ENCODE data around the gene SIGLEC14.
"Not testable (repeated sequence)": the region's sequence is repeated elsewhere in the genome, so short reads cannot be mapped to it uniquely, and the experiment has no call there.

SIGLEC14 gene

GRCh38 chr19:51646730-51647129 is at the start of gene SIGLEC14:
Gene SIGLEC14 (minus strand): TSS chr19:51646825. CDS start chr19:51646759, 66 bp downstream.
- not testable (repeated sequence) for DNase-seq; H3K9me3 ChIP-seq (ENCODE audit: insufficient read depth, low read length, severe bottlenecking); H3K4me3 ChIP-seq (ENCODE audit: low read depth in 1 of 2, low read length in 2 of 2); H3K36me3 ChIP-seq (ENCODE audit: insufficient read depth, low read length); H3K4me2 ChIP-seq (ENCODE audit: insufficient read depth, low read length); H3K27ac ChIP-seq (ENCODE audit: low read length); H4K20me1 ChIP-seq (ENCODE audit: insufficient read depth, low read length); H3K27me3 ChIP-seq (ENCODE audit: insufficient read depth, low read length, poor library complexity); H3K4me1 ChIP-seq (ENCODE audit: insufficient read depth, low read length); H3K9ac ChIP-seq (ENCODE audit: low read depth, low read length); H3K79me2 ChIP-seq (ENCODE audit: insufficient read depth, low read length); H2AFZ ChIP-seq (ENCODE audit: low read depth, low read length); ATAC-seq (ENCODE audit: insufficient read depth, low read depth)

GRCh38 chr19:51695702-51696315 is 49.2 kb upstream of the SIGLEC14 start:
- no peak overlapping the region for H2AFZ ChIP-seq (ENCODE audit: low read depth, low read length)
- no peaks in the 10 kb centered on the region for H3K9me3 ChIP-seq (ENCODE audit: insufficient read depth, low read length, severe bottlenecking)
- no peaks in the 10 kb centered on the region for H3K79me2 ChIP-seq (ENCODE audit: insufficient read depth, low read length)
- H3K4me1 ChIP-seq (ENCODE audit: insufficient read depth, low read length), result peaks cover 7% of the 10 kb centered on the region; the same call in 1 of the 2 replicates
- DNase-seq (no peak), ATAC-seq (ENCODE audit: insufficient read depth, low read depth) (no peak)
- no peak overlapping the region for H3K9ac ChIP-seq (ENCODE audit: low read depth, low read length)
- TF ChIP-seq EZH2 (IDR thresholded peaks at IDR 0.05; ENCODE audit: borderline replicate concordance, low read depth, low read length, severe bottlenecking), result no peak
- no peak for TF ChIP-seq CTCF (IDR thresholded peaks at IDR 0.05; ENCODE audit: borderline replicate concordance, extremely low read depth, low read length, poor library complexity, severe bottlenecking)
- H3K4me3 ChIP-seq (ENCODE audit: low read depth in 1 of 2, low read length in 2 of 2), result no peak overlapping the region
- H4K20me1 ChIP-seq (ENCODE audit: insufficient read depth, low read length), result peaks cover 5% of the 10 kb centered on the region; the same call in 1 of the 2 replicates
- H3K36me3 ChIP-seq (ENCODE audit: insufficient read depth, low read length), result no peaks in the 10 kb centered on the region
- peaks cover 6% of the 10 kb centered on the region for H3K27me3 ChIP-seq (ENCODE audit: insufficient read depth, low read length, poor library complexity)
- no peak overlapping the region for H3K4me2 ChIP-seq (ENCODE audit: insufficient read depth, low read length)
- H3K27ac ChIP-seq (ENCODE audit: low read length), result no peak overlapping the region

- Histone ChIP-seq H3K36me3 (ENCODE audit: insufficient read depth, low read length) (no peaks in the 10 kb centered on the region), H3K79me2 (ENCODE audit: insufficient read depth, low read length) (no peaks in the 10 kb centered on the region)
- no peak for DNase-seq
Observed at GRCh38 chr19:51695088-51695487, 48.5 kb upstream of the SIGLEC14 start.

More at GRCh38 chr19:51695088-51695487, 48.5 kb upstream of the SIGLEC14 start:
- no peak overlapping the region for H2AFZ ChIP-seq (ENCODE audit: low read depth, low read length)
- no peak overlapping the region for H3K9ac ChIP-seq (ENCODE audit: low read depth, low read length)
- no peak overlapping the region for H3K4me3 ChIP-seq (ENCODE audit: low read depth in 1 of 2, low read length in 2 of 2)
- no peaks in the 10 kb centered on the region for H3K9me3 ChIP-seq (ENCODE audit: insufficient read depth, low read length, severe bottlenecking)
- TF ChIP-seq EZH2 (IDR thresholded peaks at IDR 0.05; ENCODE audit: borderline replicate concordance, low read depth, low read length, severe bottlenecking) (no peak), CTCF (IDR thresholded peaks at IDR 0.05; ENCODE audit: borderline replicate concordance, extremely low read depth, low read length, poor library complexity, severe bottlenecking) (no peak)
- H3K27me3 ChIP-seq (ENCODE audit: insufficient read depth, low read length, poor library complexity), result peaks cover 12% of the 10 kb centered on the region
- H3K27ac ChIP-seq (ENCODE audit: low read length), result no peak overlapping the region
- H3K4me2 ChIP-seq (ENCODE audit: insufficient read depth, low read length), result no peak overlapping the region
- peaks cover 5% of the 10 kb centered on the region; the same call in 1 of the 2 replicates for H4K20me1 ChIP-seq (ENCODE audit: insufficient read depth, low read length)
- H3K4me1 ChIP-seq (ENCODE audit: insufficient read depth, low read length), result peaks cover 14% of the 10 kb centered on the region
- no peak for ATAC-seq (ENCODE audit: insufficient read depth, low read depth)

All from DND-41 (cell line).